ENCODE measurements around the gene ABCD4. TPM values are rescaled to one million over a fixed set of nuclear protein-coding genes. Genes with fewer than 3 reads are reported as not detected.

The ABCD4 gene
- total RNA-seq, 2 experiments from 2014 or later, result 59.6 to 63.0 TPM

- Histone ChIP-seq H3K27ac (ENCODE audit: low read depth in 1 of 2, low read length in 2 of 2) (no peak within 1 kb of the TSS), H3K9me3 (ENCODE audit: control insufficient read depth in 1 of 2, insufficient read depth in 1 of 2, low read length in 2 of 2) (peaks cover 0 to 25% of the 10 kb centered on the region in 2 experiments), H3K27me3 (ENCODE audit: control insufficient read depth in 1 of 2, insufficient read depth in 2 of 2, low read length in 2 of 2) (peaks cover 56 to 73% of the 10 kb centered on the region in 2 experiments), H3K36me3 (ENCODE audit: insufficient read depth, low read length) (no peaks in the 10 kb centered on the region), H3K4me1 (ENCODE audit: insufficient read depth, low read length) (peaks cover 28% of the 10 kb centered on the region), H3K4me3 (ENCODE audit: low read length) (peak within 1 kb of the TSS; percentile 26)
- CTCF ChIA-PET, result interaction anchor here (0.6 to 1.4 kb wide), 2 partner anchors 12 to 65 kb away, joined by 3 to 4 read pairs; no protein-coding TSS in a partner anchor
- H3K4me1 Mint-ChIP-seq (ENCODE audit: low read depth), result peaks cover 23% of the 10 kb centered on the region
- intact Hi-C loops (cut with DNase I, micrococcal nuclease), result no loop called here
- peak within 1 kb of the TSS; percentile 49 for H3K4me3 Mint-ChIP-seq
- no peak within 1 kb of the TSS for H3K27ac Mint-ChIP-seq
- no peak for DNase-seq
- ATAC-seq (ENCODE audit: poor library complexity), result no peak
- H3K9me3 Mint-ChIP-seq, result no peaks in the 10 kb centered on the region
- H3K27me3 Mint-ChIP-seq, result peaks cover 77% of the 10 kb centered on the region
- no peaks in the 10 kb centered on the region for H3K36me3 Mint-ChIP-seq (ENCODE audit: low read depth)
- POLR2A ChIA-PET, result no interaction called here
- TF ChIP-seq, protein P1, sequence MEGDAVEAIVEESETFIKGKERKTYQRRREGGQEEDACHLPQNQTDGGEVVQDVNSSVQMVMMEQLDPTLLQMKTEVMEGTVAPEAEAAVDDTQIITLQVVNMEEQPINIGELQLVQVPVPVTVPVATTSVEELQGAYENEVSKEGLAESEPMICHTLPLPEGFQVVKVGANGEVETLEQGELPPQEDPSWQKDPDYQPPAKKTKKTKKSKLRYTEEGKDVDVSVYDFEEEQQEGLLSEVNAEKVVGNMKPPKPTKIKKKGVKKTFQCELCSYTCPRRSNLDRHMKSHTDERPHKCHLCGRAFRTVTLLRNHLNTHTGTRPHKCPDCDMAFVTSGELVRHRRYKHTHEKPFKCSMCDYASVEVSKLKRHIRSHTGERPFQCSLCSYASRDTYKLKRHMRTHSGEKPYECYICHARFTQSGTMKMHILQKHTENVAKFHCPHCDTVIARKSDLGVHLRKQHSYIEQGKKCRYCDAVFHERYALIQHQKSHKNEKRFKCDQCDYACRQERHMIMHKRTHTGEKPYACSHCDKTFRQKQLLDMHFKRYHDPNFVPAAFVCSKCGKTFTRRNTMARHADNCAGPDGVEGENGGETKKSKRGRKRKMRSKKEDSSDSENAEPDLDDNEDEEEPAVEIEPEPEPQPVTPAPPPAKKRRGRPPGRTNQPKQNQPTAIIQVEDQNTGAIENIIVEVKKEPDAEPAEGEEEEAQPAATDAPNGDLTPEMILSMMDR (IDR thresholded peaks at IDR 0.05), result no peak
Measured at GRCh38 chr14:74238974-74239847, 63.5 kb downstream of the ABCD4 start, which contains the start of gene VSX2. Gene VSX2 (plus strand): TSS chr14:74239449. CDS start chr14:74239562, 113 bp downstream.

DNA sequence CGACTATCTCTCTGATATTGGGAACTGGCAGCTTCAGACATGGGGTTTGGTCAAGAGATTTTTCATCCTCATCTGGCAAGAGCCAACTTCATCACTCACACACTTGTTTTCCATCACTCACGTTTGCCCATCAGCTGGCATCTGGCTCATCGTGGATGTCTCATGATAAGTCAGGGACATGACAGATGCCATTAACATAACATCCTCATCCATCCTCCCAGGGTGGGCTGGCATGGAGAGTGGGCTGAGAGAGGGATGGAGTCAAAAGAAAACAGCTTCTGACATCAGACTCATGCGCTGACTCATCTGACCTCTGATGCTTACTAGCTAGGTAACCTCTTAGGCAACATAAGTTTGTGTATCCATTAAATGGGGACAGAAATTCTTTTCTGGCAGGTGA, 65.3 kb downstream of the ABCD4 start:
- H3K36me3 Mint-ChIP-seq (ENCODE audit: low read depth), result no peaks in the 10 kb centered on the region
- peaks cover 20% of the 10 kb centered on the region for H3K4me1 Mint-ChIP-seq (ENCODE audit: low read depth)
- Histone ChIP-seq H3K4me3 (ENCODE audit: low read length) (no peak overlapping the region), H3K27me3 (ENCODE audit: control insufficient read depth in 1 of 2, insufficient read depth in 2 of 2, low read length in 2 of 2) (peaks cover 40 to 55% of the 10 kb centered on the region in 2 experiments), H3K4me1 (ENCODE audit: insufficient read depth, low read length) (peaks cover 28% of the 10 kb centered on the region), H3K27ac (ENCODE audit: low read depth in 1 of 2, low read length in 2 of 2) (no peak overlapping the region), H3K36me3 (ENCODE audit: insufficient read depth, low read length) (no peaks in the 10 kb centered on the region), H3K9me3 (ENCODE audit: control insufficient read depth in 1 of 2, insufficient read depth in 1 of 2, low read length in 2 of 2) (peaks cover 0 to 29% of the 10 kb centered on the region in 2 experiments)
- ATAC-seq (ENCODE audit: poor library complexity) (no peak), DNase-seq (no peak)
- TF ChIP-seq, protein P1 (IDR thresholded peaks at IDR 0.05), result no peak
- H3K4me3 Mint-ChIP-seq, result no peak overlapping the region
- ChIA-PET CTCF (no interaction called here), POLR2A (no interaction called here)
- intact Hi-C loops (cut with DNase I, micrococcal nuclease), result no loop called here
- peaks cover 2% of the 10 kb centered on the region for H3K9me3 Mint-ChIP-seq
- H3K27me3 Mint-ChIP-seq, result peaks cover 74% of the 10 kb centered on the region
- no peak overlapping the region for H3K27ac Mint-ChIP-seq

Other genes starting within 250 kb of the ABCD4 start
- gene ALDH6A1, start 218.5 kb downstream of the ABCD4 start, total RNA-seq, result 1 to 10 TPM; 5.3 to 6.2 TPM
- 1 to 10 TPM; 5.4 to 6.8 TPM for gene LIN52, start 218.0 kb downstream of the ABCD4 start, total RNA-seq
- gene VSX2, start 63.5 kb downstream of the ABCD4 start, total RNA-seq, result not detected
- gene VRTN, start 45.5 kb upstream of the ABCD4 start, total RNA-seq, result not detected
- gene SYNDIG1L, start 123.3 kb upstream of the ABCD4 start, total RNA-seq, result not detected
- gene NPC2, start 190.4 kb upstream of the ABCD4 start, total RNA-seq, result 10 to 100 TPM; 32.5 to 36.8 TPM
- 10 to 100 TPM; 22.5 to 23.7 TPM for gene ISCA2, start 190.8 kb upstream of the ABCD4 start, total RNA-seq

Data from CD4-positive, alpha-beta T cell (primary cell).